Stomach (tissue), 19 donors: ENCODE measurements around the gene ELANE. TPM values are rescaled to one million over a fixed set of nuclear protein-coding genes. Genes with fewer than 3 reads are reported as not detected.

ENCODE experiments used
- DNase-seq, 2 donors: peaks; one replicate each; pipeline versions ENCODE4 v3.0.0 to v3.0.0-alpha.2; 2013 to 2019
- H3K27ac ChIP-seq, 5 donors: fragments of 200-600 bp in 4 of 5; sonication (generic) in 4 of 5; one replicate each; pipeline ENCODE4 v1.5.1; 2013 to 2019; ENCODE audit warnings: mild to moderate bottlenecking in 1 of 5, moderate library complexity in 1 of 5
- H3K27me3 ChIP-seq, 3 donors: fragments of 200-600 bp; sonication (generic); one replicate each; pipeline ENCODE4 v1.5.1; 2017 to 2019; ENCODE audit warnings: mixed run types in 1 of 3
- H3K36me3 ChIP-seq, 4 donors: fragments of 200-600 bp; sonication (generic); 1 replicate in 3 of 4; 2 replicates in 1 of 4; pipeline ENCODE4 v1.5.1; 2016 to 2019
- H3K4me1 ChIP-seq, 4 donors: fragments of 200-600 bp; sonication (generic); one replicate each; pipeline ENCODE4 v1.5.1; 2016 to 2019
- H3K4me3 ChIP-seq, 4 donors: fragments of 200-600 bp; sonication (generic) in 3 of 4; one replicate each; pipeline ENCODE4 v1.5.1; 2016 to 2019; ENCODE audit warnings: mild to moderate bottlenecking in 1 of 4
- H3K9me3 ChIP-seq, 4 donors: fragments of 200-600 bp; sonication (generic); one replicate each; pipeline ENCODE4 v1.5.1; 2016 to 2019
- CTCF ChIP-seq, 7 experiments: fragments of 450-650 bp in 4 of 7; fragments of 200-600 bp in 3 of 7; sonication (generic) in 3 of 7; IDR thresholded peaks; one replicate each; pipeline ENCODE4 v1.5.1; 2016 to 2019; ENCODE audit warnings: antibody characterized with exemption in 7 of 7, control low read depth in 2 of 7, mild to moderate bottlenecking in 1 of 7
- EP300 ChIP-seq: sonication (generic); formaldehyde crosslinking; IDR thresholded peaks from one replicate; pipeline ENCODE4 v1.6.1; 2017; ENCODE audit warnings: antibody characterized with exemption
- POLR2A ChIP-seq, 4 donors: fragments of 450-650 bp; IDR thresholded peaks; one replicate each; pipeline ENCODE4 v1.6.1; 2016; ENCODE audit warnings: antibody characterized with exemption in 4 of 4, control low read depth in 2 of 4, mild to moderate bottlenecking in 1 of 4, moderate library complexity in 1 of 4
- POLR2AphosphoS5 ChIP-seq, 3 donors: sonication (generic); formaldehyde crosslinking; IDR thresholded peaks; one replicate each; pipeline ENCODE4 v1.6.1; 2016; ENCODE audit warnings: antibody characterized with exemption in 3 of 3
- WGBS, 5 donors: extraction: QIAGEN DNeasy Blood & Tissue Kit in 3 of 5; methylation state at CpG; one replicate each; pipeline versions ENCODE4 v1.1.5 to v1.1.7; 2013 to 2018; 5-methylcytosine and 5-hydroxymethylcytosine counted together
- intact Hi-C: fragments of 100-400 bp; cut with DNase I; formaldehyde crosslinking; loops from one replicate; pipeline ENCODE4 v1.15.1; 2023; ENCODE audit warnings: low total_unique reads
- long read RNA-seq, 10 donors: transcript quantifications; one replicate each; lab custom pipeline, GENCODE V29; 2026
- polyA plus RNA-seq, 3 donors: library from polyadenylated mRNA; stranded (reverse); fragments of 200-250 nt; gene quantifications; one replicate each; pipeline ENCODE4 v1.2.3, GENCODE V29; 2013
- total RNA-seq, 5 donors: library from RNA; depleted of rRNA; stranded (reverse); fragments of >200 nt; gene quantifications; one replicate each; pipeline versions ENCODE4 v1.1.0 to v1.2.3, GENCODE V29; 2014 to 2016
- donor health status: healthy with polysubstance abuse.
- donor health status: Bipolar disorder and iron deficiency.
- donor health status: healthy.

ELANE gene
- 10 to 100 TPM in 1 of 5 donors, 1 to 10 TPM in 1, not detected in 3; 2.9 to 10.5 TPM for total RNA-seq
- 1 to 10 TPM in 2 of 3 donors, not detected in 1; 1.1 to 3.4 TPM for polyA plus RNA-seq
- long read RNA-seq, donor 1 = 0 reads
- long read RNA-seq, donor 2 = 0 reads
- long read RNA-seq, donor 3 = 0 reads
- long read RNA-seq, donor 4 = 0 reads
- long read RNA-seq, donor 5 = 0 reads
- long read RNA-seq, donor 6 = 0 reads
- long read RNA-seq, donor 7 = 0 reads
- long read RNA-seq, donor 8 = 0 reads
- long read RNA-seq, donor 9 = 0 reads
- long read RNA-seq, donor 10 = 0 reads

GRCh38 chr19:852136-853013, at the start of gene ELANE:
TSS of gene ELANE (plus strand) at chr19:852303. CDS start at chr19:852329, 26 bp downstream.
- Histone ChIP-seq H3K4me1 (peaks cover 13 to 39% (median 24%) of the 10 kb centered on the region in 4 donors), H3K27ac (peak within 1 kb of the TSS; percentile 37 to 89 (median 77)), H3K36me3 (no peaks in the 10 kb centered on the region), H3K9me3 (no peaks in the 10 kb centered on the region), H3K27me3 (peaks cover 8 to 76% (median 35%) of the 10 kb centered on the region in 3 donors), H3K4me3 (peak within 1 kb of the TSS in 3 of 4 donors; percentile 6 to 16 (median 6))
- intact Hi-C loops = no loop called here
- WGBS, 5 donors = 62 to 75% (median 66%) methylated on average over 8 to 55 of the region's 55 CpGs
- DNase-seq = no peak
- TF ChIP-seq POLR2A (IDR thresholded peaks at IDR 0.05) (no peak), EP300 (no peak), CTCF (IDR thresholded peaks at IDR 0.05) (no peak), POLR2AphosphoS5 (IDR thresholded peaks at IDR 0.05) (no peak)

DNA sequence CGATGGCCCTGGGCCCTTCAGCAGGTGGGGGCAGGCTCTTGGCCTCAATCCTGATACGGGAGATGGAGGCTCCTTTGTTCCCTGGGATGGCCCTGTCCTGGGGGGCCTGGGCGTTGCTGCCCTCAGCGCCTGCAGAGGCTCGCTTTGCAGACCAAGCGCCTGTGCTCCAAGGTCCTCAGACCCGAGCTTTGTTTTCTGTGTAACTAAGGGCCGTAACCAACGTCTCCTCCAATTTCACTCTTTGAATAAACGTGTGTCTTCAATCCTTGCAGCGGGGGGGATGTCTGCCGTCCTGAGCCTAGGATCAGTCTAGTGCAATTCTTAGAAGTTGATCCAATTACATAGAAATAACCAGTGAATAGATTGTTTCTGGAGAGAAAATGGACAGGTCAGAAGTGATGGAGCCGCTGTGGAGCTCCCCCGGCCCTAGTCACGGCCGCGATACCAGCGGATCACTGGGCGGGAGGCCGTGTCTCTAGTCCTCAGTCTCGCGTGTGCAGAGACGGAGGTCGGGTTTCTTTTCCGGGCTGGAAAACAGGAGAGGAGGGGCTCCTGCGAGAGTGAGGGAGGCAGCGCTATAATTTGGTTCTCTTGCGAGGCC, 49.5 kb upstream of the ELANE start:
- WGBS, 5 donors = 45 to 69% (median 57%) methylated on average over 24 to 28 of the region's 28 CpGs

DNA sequence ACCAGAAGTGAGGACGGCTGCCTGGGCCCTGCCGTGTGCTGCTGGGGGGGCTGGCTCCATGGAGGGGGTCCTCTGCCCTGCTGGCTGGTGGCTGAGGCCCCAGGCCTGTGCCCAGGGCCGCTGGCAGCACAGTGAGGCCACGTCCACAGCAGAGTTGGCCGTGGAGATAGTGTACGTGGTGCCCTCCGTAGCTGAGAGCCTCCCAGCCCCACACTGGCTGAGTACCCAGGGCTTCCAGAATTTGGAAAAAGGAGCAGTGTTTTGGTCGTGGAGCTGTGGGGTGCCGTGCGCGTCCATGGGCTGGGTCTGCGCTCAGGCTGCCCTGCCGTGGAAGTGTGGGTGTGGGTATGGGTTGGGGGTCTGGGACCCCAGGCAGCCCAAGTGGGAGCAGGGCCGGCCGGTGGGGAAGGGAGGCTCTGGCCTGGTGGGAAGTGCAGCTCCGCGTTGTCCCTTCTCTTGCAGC, 49.0 kb upstream of the ELANE start:
- WGBS, 5 donors = 76 to 86% (median 84%) methylated on average over 11 to 17 of the region's 17 CpGs
- intact Hi-C loops = no loop called here
- Histone ChIP-seq H3K4me1 (peaks cover 52 to 74% (median 63%) of the 10 kb centered on the region in 4 donors), H3K36me3 (peaks cover 62 to 82% (median 72%) of the 10 kb centered on the region in 4 donors), H3K27ac (peak overlapping the region in 3 of 5 donors; percentile 26 to 100 (median 37)), H3K27me3 (no peaks in the 10 kb centered on the region), H3K4me3 (peak overlapping the region in 2 of 4 donors; percentile 96 to 97), H3K9me3 (no peaks in the 10 kb centered on the region)
- no peak for TF ChIP-seq EP300
- no peak for TF ChIP-seq CTCF (IDR thresholded peaks at IDR 0.05)
- no peak for TF ChIP-seq POLR2A (IDR thresholded peaks at IDR 0.05)
- no peak for TF ChIP-seq POLR2AphosphoS5 (IDR thresholded peaks at IDR 0.05)
- DNase-seq = no peak

More for the DNA sequence above, 49.5 kb upstream of the ELANE start:
- peak in 1 of 2 donors; percentile 61 for DNase-seq
- intact Hi-C loops = no loop called here
- peaks cover 57 to 77% (median 66%) of the 10 kb centered on the region in 4 donors for H3K36me3 ChIP-seq
- peak overlapping the region in 3 of 4 donors; percentile 22 to 97 (median 96) for H3K4me3 ChIP-seq
- no peak for TF ChIP-seq POLR2AphosphoS5 (IDR thresholded peaks at IDR 0.05)
- TF ChIP-seq POLR2A (IDR thresholded peaks at IDR 0.05) = no peak
- TF ChIP-seq CTCF (IDR thresholded peaks at IDR 0.05) = no peak
- TF ChIP-seq EP300 = no peak
- H3K4me1 ChIP-seq = peaks cover 52 to 74% (median 64%) of the 10 kb centered on the region in 4 donors
- H3K27me3 ChIP-seq = no peaks in the 10 kb centered on the region
- peak overlapping the region in 3 of 5 donors; percentile 26 to 100 (median 100) for H3K27ac ChIP-seq
- H3K9me3 ChIP-seq = no peaks in the 10 kb centered on the region
